ENCODE data around the gene MAOB. TPM values are rescaled to one million over a fixed set of nuclear protein-coding genes. Genes with fewer than 3 reads are reported as not detected.

Gene MAOB
- total RNA-seq, 2 experiments from 2014 or later: not detected

DNA sequence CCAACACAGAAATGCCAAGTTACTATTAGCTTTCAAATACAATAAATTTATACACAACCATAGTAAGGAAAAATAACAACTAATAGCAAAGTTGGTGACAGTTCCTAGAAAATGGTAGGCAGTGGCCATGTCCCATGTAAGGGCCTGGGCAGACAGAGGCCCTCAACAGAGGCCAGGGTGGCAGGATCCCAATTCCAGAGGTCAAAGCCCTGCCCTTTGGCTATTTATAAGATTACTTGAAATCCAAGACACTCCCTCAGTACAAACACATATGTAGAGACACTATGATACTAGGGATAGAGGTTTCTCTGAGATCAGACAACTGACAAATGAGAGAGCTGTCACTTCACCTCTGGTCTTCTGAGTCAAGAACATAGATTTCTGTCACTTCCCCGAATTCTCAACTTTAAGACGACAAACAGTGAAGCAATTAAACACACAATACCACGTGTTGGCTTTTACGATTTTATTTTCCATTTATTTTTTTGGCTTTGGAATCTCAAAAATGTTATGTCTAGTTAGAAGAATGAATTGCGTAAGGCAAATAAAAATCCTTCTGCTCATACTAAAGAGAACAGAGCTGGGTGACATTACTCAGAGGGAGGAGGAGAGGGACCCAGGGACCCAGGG lies 16.3 kb upstream of the MAOB start:
- no peak for TF ChIP-seq CTCF (IDR thresholded peaks at IDR 0.05)
- CTCF ChIA-PET: no interaction called here
- Mint-ChIP-seq H3K9me3 (no peaks in the 10 kb centered on the region), H3K4me3 (no peak overlapping the region), H3K36me3 (ENCODE audit: low read depth) (no peaks in the 10 kb centered on the region), H3K4me1 (ENCODE audit: low read depth) (no peaks in the 10 kb centered on the region), H3K27me3 (no peaks in the 10 kb centered on the region), H3K27ac (no peak overlapping the region)
- intact Hi-C loops (cut with micrococcal nuclease): no loop called here
- no peak for DNase-seq
- POLR2A ChIA-PET: no interaction called here
- no peak for ATAC-seq

DNA sequence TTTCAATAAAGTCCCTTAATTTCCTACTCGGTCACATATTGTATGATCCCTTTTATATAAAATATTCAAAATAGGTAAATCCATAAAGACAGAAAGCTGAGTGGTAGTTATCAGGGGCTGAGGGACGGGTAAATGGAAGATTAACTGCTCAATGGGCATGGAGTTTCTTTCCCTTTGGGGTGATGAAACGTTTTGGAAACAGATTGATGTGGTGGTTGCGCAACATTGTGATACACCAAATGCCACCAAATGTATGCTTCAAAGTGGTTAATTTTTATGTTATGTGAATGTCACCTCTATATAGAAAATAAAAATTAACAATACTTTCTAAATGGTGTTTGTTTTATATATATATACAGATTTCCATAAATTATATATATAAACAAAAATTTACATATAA lies 15.0 kb upstream of the MAOB start:
- no peaks in the 10 kb centered on the region for H3K4me1 Mint-ChIP-seq (ENCODE audit: low read depth)
- POLR2A ChIA-PET: no interaction called here
- no peaks in the 10 kb centered on the region for H3K36me3 Mint-ChIP-seq (ENCODE audit: low read depth)
- DNase-seq (no peak), ATAC-seq (no peak)
- no peak for TF ChIP-seq CTCF (IDR thresholded peaks at IDR 0.05)
- no peak overlapping the region for H3K27ac Mint-ChIP-seq
- no peak overlapping the region for H3K4me3 Mint-ChIP-seq
- no peaks in the 10 kb centered on the region for H3K9me3 Mint-ChIP-seq
- no peaks in the 10 kb centered on the region for H3K27me3 Mint-ChIP-seq
- intact Hi-C loops (cut with micrococcal nuclease): no loop called here
- CTCF ChIA-PET: no interaction called here

- ATAC-seq: no peak
- Mint-ChIP-seq H3K4me3 (no peak overlapping the region), H3K27me3 (no peaks in the 10 kb centered on the region), H3K27ac (no peak overlapping the region), H3K36me3 (ENCODE audit: low read depth) (no peaks in the 10 kb centered on the region), H3K4me1 (ENCODE audit: low read depth) (no peaks in the 10 kb centered on the region), H3K9me3 (peaks cover 2% of the 10 kb centered on the region)
- TF ChIP-seq CTCF (IDR thresholded peaks at IDR 0.05): no peak
- intact Hi-C loops (cut with micrococcal nuclease): no loop called here
- ChIA-PET POLR2A (no interaction called here), CTCF (no interaction called here)
- DNase-seq: no peak
Measured at GRCh38 chrX:43892336-43892870, 10.2 kb upstream of the MAOB start.

DNA sequence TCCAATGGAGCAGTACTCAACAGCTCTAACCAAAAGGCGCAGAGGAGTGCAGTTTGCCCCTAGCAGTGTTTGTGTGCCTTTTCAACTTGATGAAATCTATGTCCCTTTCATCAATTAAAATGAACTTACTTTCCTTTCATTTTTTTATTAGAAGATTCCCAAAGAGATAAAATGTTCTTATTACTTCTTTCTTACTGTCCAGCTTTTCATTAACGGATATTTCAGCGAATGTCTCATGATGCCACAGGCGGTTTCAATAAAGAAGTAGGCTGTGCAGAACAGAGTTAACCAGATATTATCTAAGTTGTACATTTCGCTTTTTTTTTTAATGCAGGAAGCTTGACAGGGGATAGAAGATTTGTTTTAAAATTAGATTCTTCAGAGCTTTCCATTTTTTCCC lies 3.4 kb upstream of the MAOB start:
- Mint-ChIP-seq H3K27ac (no peak overlapping the region), H3K9me3 (peaks cover 2% of the 10 kb centered on the region), H3K4me3 (no peak overlapping the region), H3K27me3 (no peaks in the 10 kb centered on the region), H3K36me3 (ENCODE audit: low read depth) (no peaks in the 10 kb centered on the region), H3K4me1 (ENCODE audit: low read depth) (no peaks in the 10 kb centered on the region)
- POLR2A ChIA-PET: no interaction called here
- intact Hi-C loops (cut with micrococcal nuclease): no loop called here
- CTCF ChIA-PET: no interaction called here
- no peak for TF ChIP-seq CTCF (IDR thresholded peaks at IDR 0.05)
- no peak for DNase-seq
- no peak for ATAC-seq

GRCh38 chrX:43881410-43882293 lies 598 bp downstream of the MAOB start:
- Mint-ChIP-seq H3K36me3 (ENCODE audit: low read depth) (no peaks in the 10 kb centered on the region), H3K9me3 (no peaks in the 10 kb centered on the region), H3K27me3 (peaks cover 5% of the 10 kb centered on the region), H3K4me1 (ENCODE audit: low read depth) (no peaks in the 10 kb centered on the region), H3K27ac (no peak overlapping the region), H3K4me3 (no peak overlapping the region)
- POLR2A ChIA-PET: no interaction called here
- DNase-seq: no peak
- no peak for TF ChIP-seq CTCF (IDR thresholded peaks at IDR 0.05)
- no peak for ATAC-seq
- intact Hi-C loops (cut with micrococcal nuclease): no loop called here
- CTCF ChIA-PET: no interaction called here
